ENCODE data around the gene HTD2.

The HTD2 gene

GRCh38 chr3:58292866-58293265 lies 13.5 kb upstream of the HTD2 start:
- no peak for ATAC-seq

GRCh38 chr3:58293516-58293915 lies 12.8 kb upstream of the HTD2 start:
- no peak for DNase-seq
- no peak for ATAC-seq

More at GRCh38 chr3:58292866-58293265, 13.5 kb upstream of the HTD2 start:
- DNase-seq = no peak

- no peak for ATAC-seq
- DNase-seq = no peak
These were observed 10.1 kb upstream of the HTD2 start for GRCh38 chr3:58296269-58296668.

- DNase-seq (no peak), ATAC-seq (no peak)
These were observed 9.5 kb upstream of the HTD2 start for GRCh38 chr3:58296843-58297242.

- DNase-seq = no peak
- ATAC-seq = no peak
These were observed 8.1 kb upstream of the HTD2 start for GRCh38 chr3:58298190-58298589.

- DNase-seq (no peak), ATAC-seq (no peak)
These were observed 7.2 kb upstream of the HTD2 start for GRCh38 chr3:58299075-58299474.

GRCh38 chr3:58299839-58300516 lies 6.3 kb upstream of the HTD2 start:
- ATAC-seq (no peak), DNase-seq (no peak)

GRCh38 chr3:58307639-58308215 lies 1.4 kb downstream of the HTD2 start:
- no peak for ATAC-seq
- DNase-seq = peak; percentile 44

- no peak for DNase-seq
- ATAC-seq = no peak
These were observed 2.4 kb downstream of the HTD2 start for GRCh38 chr3:58308728-58309127.

GRCh38 chr3:58317811-58318210 lies 11.5 kb downstream of the HTD2 start:
- no peak for DNase-seq

GRCh38 chr3:58321791-58322190 lies 15.5 kb downstream of the HTD2 start:
- DNase-seq (no peak), ATAC-seq (no peak)

More at GRCh38 chr3:58317811-58318210, 11.5 kb downstream of the HTD2 start:
- ATAC-seq = no peak

GRCh38 chr3:58322793-58323192 lies 16.5 kb downstream of the HTD2 start:
- ATAC-seq (no peak), DNase-seq (no peak)

- DNase-seq (no peak), ATAC-seq (peak; percentile 86)
These were observed 17.4 kb downstream of the HTD2 start for GRCh38 chr3:58323529-58324390.

- ATAC-seq (peak; percentile 72), DNase-seq (no peak)
These were observed 18.4 kb downstream of the HTD2 start for GRCh38 chr3:58324391-58325390.

GRCh38 chr3:58325525-58325992 lies 19.2 kb downstream of the HTD2 start:
- ATAC-seq = no peak
- DNase-seq = no peak

GRCh38 chr3:58326267-58326900 lies 20.1 kb downstream of the HTD2 start:
- no peak for ATAC-seq
- no peak for DNase-seq

GRCh38 chr3:58329150-58329921 lies 23.0 kb downstream of the HTD2 start:
- ATAC-seq (no peak), DNase-seq (no peak)

- no peak for ATAC-seq
- DNase-seq = no peak
These were observed 23.6 kb downstream of the HTD2 start for GRCh38 chr3:58329922-58330413.

- no peak for ATAC-seq
- no peak for DNase-seq
These were observed 25.4 kb downstream of the HTD2 start for GRCh38 chr3:58331593-58332152.

Measured in stimulated activated naive CD8-positive, alpha-beta T cell treated with anti-CD3 and anti-CD28 coated beads, Interleukin-15, Interleukin-2, amounts not matched to agents 100 U/mL and 50 U/mL, for 24 hours (primary cell).